ENCODE data around the gene VEGFA. TPM values are rescaled to one million over a fixed set of nuclear protein-coding genes. Genes with fewer than 3 reads are reported as not detected.

The VEGFA gene
- total RNA-seq, 4 donors from 2014 or later: 28.0 to 107 (median 80.8) TPM

DNA sequence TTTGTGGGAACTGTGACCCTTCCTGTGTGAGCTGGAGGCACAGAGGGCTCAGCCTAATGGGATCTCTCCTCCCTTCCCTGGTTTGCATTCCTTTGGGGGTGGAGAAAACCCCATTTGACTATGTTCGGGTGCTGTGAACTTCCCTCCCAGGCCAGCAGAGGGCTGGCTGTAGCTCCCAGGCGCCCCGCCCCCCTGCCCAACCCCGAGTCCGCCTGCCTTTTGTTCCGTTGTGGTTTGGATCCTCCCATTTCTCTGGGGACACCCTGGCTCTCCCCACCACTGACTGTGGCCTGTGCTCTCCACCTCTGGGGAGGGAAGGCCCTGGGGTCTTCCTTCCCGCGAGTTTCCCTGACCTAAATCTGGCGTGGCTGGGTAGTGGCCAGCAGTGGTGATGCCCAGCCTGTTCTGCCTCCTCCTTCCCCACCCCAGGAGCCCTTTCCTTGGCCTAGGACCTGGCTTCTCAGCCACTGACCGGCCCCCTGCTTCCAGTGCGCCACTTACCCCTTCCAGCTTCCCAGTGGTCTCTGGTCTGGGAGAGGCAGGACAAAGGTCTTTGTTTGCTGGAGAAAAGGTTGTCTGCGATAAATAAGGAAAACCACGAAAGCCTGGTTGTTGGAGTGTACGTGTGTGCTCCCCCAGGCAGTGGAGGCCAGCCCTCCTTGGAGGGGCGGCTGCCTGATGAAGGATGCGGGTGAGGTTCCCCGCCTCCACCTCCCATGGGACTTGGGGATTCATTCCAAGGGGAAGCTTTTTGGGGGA lies 4.9 kb downstream of the VEGFA start:
- intact Hi-C loops (cut with DNase I): no loop called here
- Histone ChIP-seq H3K4me3 (peak overlapping the region in 3 of 4 donors; percentile 74 to 97 (median 89)), H3K4me1 (peaks cover 34 to 66% (median 45%) of the 10 kb centered on the region in 3 donors), H3K27me3 (peaks cover 0 to 6% (median 0%) of the 10 kb centered on the region in 4 donors), H3K9me3 (no peaks in the 10 kb centered on the region), H3K36me3 (peaks cover 12 to 45% (median 21%) of the 10 kb centered on the region in 3 donors), H3K27ac (peak overlapping the region; percentile 35 to 98 (median 95))
- no peak for TF ChIP-seq POLR2A (IDR thresholded peaks at IDR 0.05)
- TF ChIP-seq, protein P1, sequence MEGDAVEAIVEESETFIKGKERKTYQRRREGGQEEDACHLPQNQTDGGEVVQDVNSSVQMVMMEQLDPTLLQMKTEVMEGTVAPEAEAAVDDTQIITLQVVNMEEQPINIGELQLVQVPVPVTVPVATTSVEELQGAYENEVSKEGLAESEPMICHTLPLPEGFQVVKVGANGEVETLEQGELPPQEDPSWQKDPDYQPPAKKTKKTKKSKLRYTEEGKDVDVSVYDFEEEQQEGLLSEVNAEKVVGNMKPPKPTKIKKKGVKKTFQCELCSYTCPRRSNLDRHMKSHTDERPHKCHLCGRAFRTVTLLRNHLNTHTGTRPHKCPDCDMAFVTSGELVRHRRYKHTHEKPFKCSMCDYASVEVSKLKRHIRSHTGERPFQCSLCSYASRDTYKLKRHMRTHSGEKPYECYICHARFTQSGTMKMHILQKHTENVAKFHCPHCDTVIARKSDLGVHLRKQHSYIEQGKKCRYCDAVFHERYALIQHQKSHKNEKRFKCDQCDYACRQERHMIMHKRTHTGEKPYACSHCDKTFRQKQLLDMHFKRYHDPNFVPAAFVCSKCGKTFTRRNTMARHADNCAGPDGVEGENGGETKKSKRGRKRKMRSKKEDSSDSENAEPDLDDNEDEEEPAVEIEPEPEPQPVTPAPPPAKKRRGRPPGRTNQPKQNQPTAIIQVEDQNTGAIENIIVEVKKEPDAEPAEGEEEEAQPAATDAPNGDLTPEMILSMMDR (IDR thresholded peaks at IDR 0.05): peak; percentile 73 to 94 (median 88)
- DNase-seq: no peak
- 50 to 57% methylated on average over 4 to 9 of the region's 17 CpGs for WGBS, 2 donors

DNA sequence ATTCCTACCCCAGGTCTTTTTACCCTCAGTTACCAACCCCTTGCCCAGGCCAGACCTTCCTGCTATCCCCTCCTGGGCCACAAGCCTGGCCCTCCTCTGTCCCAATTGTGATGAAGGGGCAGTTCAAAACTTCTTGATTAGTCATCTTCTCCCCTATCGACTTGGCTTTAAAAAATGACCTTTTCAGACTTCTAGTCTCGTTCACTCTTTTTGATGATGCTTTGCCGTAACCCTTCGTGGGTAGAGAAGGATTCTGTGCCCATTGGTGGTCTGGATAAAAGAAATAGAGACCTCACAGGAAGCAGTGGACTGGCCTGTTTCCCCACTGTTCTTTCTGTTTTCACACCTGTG lies 5.5 kb downstream of the VEGFA start:
- DNase-seq: no peak
- peak overlapping the region in 1 of 4 donors; percentile 74 for H3K4me3 ChIP-seq
- H3K27ac ChIP-seq: peak overlapping the region; percentile 35 to 98 (median 64)
- peaks cover 0 to 6% (median 0%) of the 10 kb centered on the region in 4 donors for H3K27me3 ChIP-seq
- intact Hi-C loops (cut with DNase I): no loop called here
- WGBS, 2 donors: 52 to 56% methylated on average over 4 of the region's 4 CpGs
- no peaks in the 10 kb centered on the region for H3K9me3 ChIP-seq
- H3K36me3 ChIP-seq: peaks cover 12 to 50% (median 21%) of the 10 kb centered on the region in 3 donors
- TF ChIP-seq POLR2A (IDR thresholded peaks at IDR 0.05): no peak
- TF ChIP-seq, protein P1 (IDR thresholded peaks at IDR 0.05): no peak
- H3K4me1 ChIP-seq: peaks cover 34 to 67% (median 45%) of the 10 kb centered on the region in 3 donors

DNA sequence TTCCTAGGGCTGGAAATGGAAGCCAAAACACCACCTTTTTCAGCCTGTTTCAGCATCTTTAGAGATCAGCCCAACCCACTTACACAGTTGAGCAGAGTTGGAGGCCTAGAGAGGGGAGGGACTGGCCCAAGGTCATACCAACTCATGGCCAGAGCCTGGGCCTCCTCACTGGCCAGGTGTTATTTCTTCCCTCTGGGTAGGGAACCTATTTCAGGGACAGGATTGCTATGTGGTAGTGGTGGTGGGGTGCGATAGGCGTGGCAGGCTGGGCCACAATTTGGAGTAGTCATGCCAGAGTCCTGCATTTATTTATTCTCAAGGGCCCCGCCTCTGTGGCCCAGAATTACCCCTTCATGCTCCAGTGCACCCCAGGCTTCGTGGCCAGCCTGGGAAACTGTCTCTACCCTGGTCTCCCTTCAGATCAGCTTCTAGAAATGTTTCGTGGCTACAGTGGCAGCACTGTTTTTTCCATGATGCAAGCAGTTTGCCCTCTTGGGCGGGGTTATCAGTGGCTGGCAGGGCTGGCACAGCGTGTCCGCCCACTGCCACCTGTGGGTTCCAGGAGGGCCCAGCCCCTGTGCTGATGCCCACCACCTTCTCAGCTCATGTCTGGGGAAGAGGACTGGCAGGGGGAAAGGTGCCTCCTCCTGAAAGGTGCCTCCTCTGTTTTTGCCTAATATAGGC lies 6.2 kb downstream of the VEGFA start:
- peaks cover 34 to 71% (median 45%) of the 10 kb centered on the region in 3 donors for H3K4me1 ChIP-seq
- H3K9me3 ChIP-seq: no peaks in the 10 kb centered on the region
- intact Hi-C loops (cut with DNase I): no loop called here
- peaks cover 12 to 58% (median 21%) of the 10 kb centered on the region in 3 donors for H3K36me3 ChIP-seq
- H3K27me3 ChIP-seq: peaks cover 0 to 6% (median 0%) of the 10 kb centered on the region in 4 donors
- 77% methylated on average over 4 of the region's 8 CpGs; no CpG with 5 or more reads in 1 of the 2 donors for WGBS, 2 donors
- H3K27ac ChIP-seq: peak overlapping the region in 1 of 4 donors; percentile 34
- TF ChIP-seq, protein P1 (IDR thresholded peaks at IDR 0.05): no peak
- TF ChIP-seq POLR2A (IDR thresholded peaks at IDR 0.05): no peak
- H3K4me3 ChIP-seq: no peak overlapping the region
- DNase-seq: no peak

DNA sequence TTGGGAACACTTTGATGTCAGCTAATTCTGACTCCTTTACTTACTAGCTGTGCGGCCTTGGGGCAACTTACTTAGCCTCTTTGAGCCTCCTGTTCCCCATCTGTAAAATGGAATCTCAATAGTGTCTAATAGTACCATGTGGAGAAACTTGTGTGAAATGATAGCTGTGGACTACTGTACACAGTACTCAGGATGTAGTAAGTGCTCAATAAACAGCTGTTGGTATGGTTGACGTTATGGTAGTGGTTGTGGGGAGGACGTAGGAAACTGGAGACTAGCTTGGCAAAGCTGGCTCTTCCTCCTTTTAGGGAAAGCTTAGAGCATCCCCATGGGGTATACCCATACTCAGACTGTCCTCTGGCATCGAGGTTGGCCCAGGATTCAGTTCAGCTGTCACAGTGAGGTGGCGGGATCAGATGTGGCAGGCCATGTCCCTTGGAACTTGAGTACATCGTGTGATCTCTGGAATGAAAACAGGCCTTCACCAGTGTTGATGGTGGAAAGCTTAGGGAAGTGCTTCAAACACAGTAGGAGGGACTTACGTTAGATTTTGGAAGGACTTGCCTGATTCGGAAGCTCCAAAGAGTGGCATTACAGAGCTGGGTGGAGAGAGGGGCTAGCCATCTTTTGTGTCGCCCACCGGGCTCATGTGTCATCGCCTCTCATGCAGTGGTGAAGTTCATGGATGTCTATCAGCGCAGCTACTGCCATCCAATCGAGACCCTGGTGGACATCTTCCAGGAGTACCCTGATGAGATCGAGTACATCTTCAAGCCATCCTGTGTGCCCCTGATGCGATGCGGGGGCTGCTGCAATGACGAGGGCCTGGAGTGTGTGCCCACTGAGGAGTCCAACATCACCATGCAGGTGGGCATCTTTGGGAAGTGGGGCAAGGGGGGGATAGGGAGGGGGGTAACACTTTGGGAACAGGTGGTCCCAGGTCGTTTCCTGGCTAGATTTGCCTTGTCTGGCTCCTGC lies 7.1 kb downstream of the VEGFA start:
- no peaks in the 10 kb centered on the region for H3K9me3 ChIP-seq
- TF ChIP-seq POLR2A (IDR thresholded peaks at IDR 0.05): no peak
- TF ChIP-seq, protein P1 (IDR thresholded peaks at IDR 0.05): no peak
- intact Hi-C loops (cut with DNase I): no loop called here
- peaks cover 14 to 66% (median 21%) of the 10 kb centered on the region in 3 donors for H3K36me3 ChIP-seq
- H3K4me3 ChIP-seq: no peak overlapping the region
- H3K4me1 ChIP-seq: peaks cover 34 to 66% (median 43%) of the 10 kb centered on the region in 3 donors
- H3K27ac ChIP-seq: peak overlapping the region in 1 of 4 donors; percentile 34
- DNase-seq: no peak
- H3K27me3 ChIP-seq: peaks cover 0 to under 1% (median 0%) of the 10 kb centered on the region in 4 donors
- 90 to 93% methylated on average over 15 of the region's 18 CpGs for WGBS, 2 donors

Data from esophagus squamous epithelium (tissue), 5 donors.